Measurements from ENCODE around the gene MPZL3.

Gene MPZL3

GRCh38 chr11:118263695-118264568, 11.8 kb upstream of the MPZL3 start, which contains the start of gene MPZL2:
Gene MPZL2, minus strand, starts transcription at chr11:118264297. Its CDS starts 144 bp downstream, at chr11:118264153.
- DNase-seq: no peak

- DNase-seq: no peak
Measured at GRCh38 chr11:118263112-118263511, 10.9 kb upstream of the MPZL3 start.

GRCh38 chr11:118260353-118260752, 8.2 kb upstream of the MPZL3 start:
- no peak for DNase-seq

GRCh38 chr11:118259138-118259537, 7.0 kb upstream of the MPZL3 start:
- DNase-seq: no peak

GRCh38 chr11:118258410-118258809, 6.2 kb upstream of the MPZL3 start:
- no peak for DNase-seq

GRCh38 chr11:118252688-118253087, 523 bp upstream of the MPZL3 start:
- DNase-seq: no peak

- DNase-seq: no peak
Measured at GRCh38 chr11:118247041-118247440, 5.1 kb downstream of the MPZL3 start.

- DNase-seq: no peak
Measured at GRCh38 chr11:118245936-118246562, 6.1 kb downstream of the MPZL3 start.

- no peak for DNase-seq
Measured at GRCh38 chr11:118243993-118244762, 8.0 kb downstream of the MPZL3 start.

- no peak for DNase-seq
Measured at GRCh38 chr11:118243161-118243560, 9.0 kb downstream of the MPZL3 start.

GRCh38 chr11:118241764-118242098, 10.4 kb downstream of the MPZL3 start:
- no peak for DNase-seq

- DNase-seq: no peak
Measured at GRCh38 chr11:118240999-118241763, 11.0 kb downstream of the MPZL3 start.

- DNase-seq: no peak
Measured at GRCh38 chr11:118239509-118240205, 12.5 kb downstream of the MPZL3 start.

GRCh38 chr11:118238929-118239328, 13.2 kb downstream of the MPZL3 start:
- no peak for DNase-seq

- DNase-seq: no peak
Measured at GRCh38 chr11:118238421-118238820, 13.7 kb downstream of the MPZL3 start.

- DNase-seq: no peak
Measured at GRCh38 chr11:118236170-118236569, 16.0 kb downstream of the MPZL3 start.

- DNase-seq: no peak
Measured at GRCh38 chr11:118234833-118235232, 17.3 kb downstream of the MPZL3 start.

GRCh38 chr11:118233850-118234249, 18.3 kb downstream of the MPZL3 start:
- no peak for DNase-seq

- no peak for DNase-seq
Measured at GRCh38 chr11:118233377-118233776, 18.8 kb downstream of the MPZL3 start.

GRCh38 chr11:118232659-118233058, 19.5 kb downstream of the MPZL3 start:
- DNase-seq: no peak

GRCh38 chr11:118231461-118231860, 20.7 kb downstream of the MPZL3 start:
- no peak for DNase-seq

GRCh38 chr11:118230088-118230487, 22.1 kb downstream of the MPZL3 start:
- no peak for DNase-seq

Data from NCI-H1417 treated with DMSO at 0.1 percent for 48 hours (cell line).